Measurements from ENCODE around the gene TLR9.

Gene TLR9

DNA sequence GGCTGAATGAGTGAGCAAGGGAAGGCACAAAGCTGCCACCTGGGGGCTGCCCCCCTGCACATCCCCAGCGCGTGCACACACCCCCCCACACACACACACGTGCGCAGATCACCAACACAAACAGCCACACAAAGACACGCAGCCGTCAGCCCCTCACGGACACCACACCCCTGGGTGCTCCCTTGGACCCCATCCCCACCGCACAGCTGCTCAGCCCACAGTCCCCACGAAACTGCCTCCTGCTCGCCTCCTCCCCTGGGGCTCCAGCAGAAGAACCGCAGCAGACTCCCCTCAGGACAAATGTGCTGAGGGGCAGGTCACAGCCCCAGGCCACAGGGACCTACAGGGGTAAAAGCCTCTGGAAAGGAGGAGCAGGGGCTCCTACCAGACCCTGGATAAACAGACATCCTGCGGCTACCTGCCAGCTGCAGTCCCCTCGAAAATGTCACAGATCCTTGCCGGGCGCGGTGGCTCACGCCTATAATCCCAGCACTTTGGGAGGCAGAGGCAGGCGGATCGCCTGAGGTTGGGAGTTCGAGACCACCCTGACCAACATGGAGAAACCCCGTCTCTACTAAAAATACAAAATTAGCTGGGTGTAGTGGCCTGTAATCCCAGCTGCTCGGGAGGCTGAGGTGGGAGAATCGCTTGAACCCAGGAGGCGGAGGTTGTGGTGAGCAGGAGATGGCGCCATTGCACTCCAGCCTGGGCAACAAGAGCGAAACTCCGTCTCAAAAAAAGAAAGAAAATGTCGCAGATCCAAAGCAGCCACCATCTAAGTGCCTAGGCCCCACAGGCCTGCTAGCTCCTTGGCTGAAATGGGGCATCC, 7.0 kb upstream of the TLR9 start:
- DNase-seq = no peak

DNA sequence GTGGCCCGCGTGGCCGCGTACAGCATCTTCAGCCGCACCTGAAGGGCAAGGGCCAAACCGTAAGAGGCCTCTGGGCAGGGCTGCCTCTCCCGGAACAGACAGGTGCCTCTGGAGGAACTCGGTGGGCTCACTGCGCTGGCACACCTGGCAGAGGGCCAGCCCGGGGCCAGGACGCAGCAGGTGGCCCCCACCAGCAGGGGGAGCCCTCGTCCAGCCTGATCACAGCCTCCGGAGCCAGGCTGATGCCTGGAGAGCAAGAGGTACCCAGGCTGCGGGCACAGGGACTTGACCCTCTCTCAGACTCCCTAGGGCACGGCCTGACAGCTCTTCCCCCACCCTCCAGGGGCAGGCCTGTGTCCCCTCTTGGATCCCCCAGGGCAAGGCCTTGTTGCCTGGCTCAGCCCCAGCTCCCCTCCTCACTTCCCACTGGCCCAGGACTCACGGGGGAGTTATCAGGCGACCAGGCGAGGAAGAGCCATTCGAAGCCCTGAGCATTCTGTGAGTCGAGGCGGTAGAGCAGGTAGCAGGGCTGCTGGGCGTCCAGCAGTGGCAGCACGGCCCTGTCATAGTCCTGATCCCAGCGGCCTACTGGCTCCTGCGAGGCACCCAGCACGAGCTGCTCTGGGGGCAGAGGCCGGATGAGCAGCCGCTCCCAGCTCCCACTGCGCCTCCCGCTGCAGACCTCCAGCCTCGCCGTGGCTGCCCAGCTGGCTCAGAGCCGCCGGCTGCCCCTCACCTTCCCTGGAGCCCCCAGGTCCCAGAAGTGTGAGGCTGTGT, 6.2 kb upstream of the TLR9 start:
- DNase-seq = no peak

GRCh38 chr3:52230889-52231499, 5.5 kb upstream of the TLR9 start:
- no peak for DNase-seq

DNA sequence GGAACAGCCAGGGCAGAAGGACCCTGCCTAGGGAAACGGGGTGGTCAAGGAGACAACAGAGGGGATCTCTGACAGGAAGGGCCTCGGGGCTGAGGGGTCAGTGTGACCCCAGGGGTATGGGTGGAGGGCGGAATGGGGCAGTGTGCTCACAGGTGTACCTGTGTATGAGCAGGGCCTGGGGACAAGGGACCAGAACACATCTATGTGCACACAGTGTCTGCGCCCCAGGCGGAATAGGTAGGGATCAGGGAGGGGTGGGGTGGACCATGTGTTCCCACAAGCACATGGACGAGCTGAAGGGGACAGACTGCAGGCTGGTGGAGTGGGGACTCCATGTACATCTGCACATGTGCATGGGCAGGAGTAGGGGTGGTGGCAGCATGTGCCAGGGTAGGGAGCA, 5.0 kb upstream of the TLR9 start:
- DNase-seq = no peak

DNA sequence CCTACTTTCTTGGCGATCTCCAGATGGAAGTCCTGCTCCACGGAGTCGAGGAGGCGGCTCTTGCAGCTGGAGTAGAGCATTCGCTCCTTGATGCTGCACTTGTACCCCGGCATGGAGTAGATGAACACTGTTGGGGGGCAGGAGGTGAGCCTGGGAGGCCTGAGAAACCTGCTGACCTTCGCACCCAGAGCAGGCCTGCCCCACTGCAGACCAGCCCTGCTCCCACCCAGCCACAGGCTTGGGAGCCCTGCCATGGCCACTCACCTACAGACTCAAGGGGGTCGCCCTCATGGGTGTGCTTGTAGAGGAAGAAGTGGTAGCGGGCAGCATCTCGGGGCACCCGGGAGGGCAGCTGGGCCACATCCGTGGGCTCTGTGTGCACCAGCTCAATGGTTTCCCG, 4.2 kb upstream of the TLR9 start:
- DNase-seq = no peak

DNA sequence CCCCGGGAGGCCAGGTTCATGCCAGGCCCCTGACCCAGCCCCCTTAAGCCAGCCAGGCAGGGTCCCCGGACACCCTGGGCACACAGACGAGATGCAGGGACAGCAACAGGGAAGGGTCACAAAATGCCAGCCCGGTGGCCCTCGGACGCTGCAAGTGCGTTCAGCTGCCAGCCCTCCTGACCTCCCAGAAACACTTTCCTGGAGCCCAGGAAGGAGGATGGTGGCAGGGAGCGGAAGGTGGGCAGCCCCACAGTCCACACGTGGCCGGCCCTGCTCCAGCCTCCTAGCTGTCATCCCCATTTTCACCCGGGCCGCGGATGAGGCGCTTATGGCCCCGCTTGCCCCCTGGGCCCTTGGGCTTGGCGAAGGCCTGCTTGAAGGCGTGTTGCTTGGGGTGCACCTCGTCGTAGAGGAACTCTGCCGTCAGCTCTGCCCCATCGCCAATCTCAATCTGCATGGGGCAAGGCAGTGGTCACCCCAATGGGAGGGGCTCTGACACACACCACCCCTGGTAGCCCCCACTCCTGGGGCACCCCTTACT, 3.4 kb upstream of the TLR9 start:
- no peak for DNase-seq

DNA sequence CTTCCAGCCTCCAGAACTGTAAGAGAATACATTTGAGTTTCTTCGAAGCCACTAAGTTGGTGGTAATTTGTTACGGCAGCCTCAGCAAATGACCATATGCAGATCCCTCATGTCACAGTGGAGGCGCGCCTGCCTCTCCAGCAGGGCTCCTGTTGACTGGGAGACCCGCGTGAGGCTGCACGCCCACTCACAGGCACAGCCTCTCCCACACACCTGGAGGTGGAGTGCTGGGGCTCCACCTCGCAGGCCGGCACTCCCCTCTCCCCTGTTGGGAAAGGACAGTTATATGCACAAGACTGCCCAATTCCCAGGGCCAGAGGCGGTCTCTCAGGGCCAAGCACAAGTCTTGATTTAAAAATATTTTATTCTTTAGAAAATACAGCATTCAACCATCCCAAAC, 2.8 kb upstream of the TLR9 start:
- no peak for DNase-seq

- no peak for DNase-seq
Observed at GRCh38 chr3:52227766-52228165, 2.3 kb upstream of the TLR9 start.

DNA sequence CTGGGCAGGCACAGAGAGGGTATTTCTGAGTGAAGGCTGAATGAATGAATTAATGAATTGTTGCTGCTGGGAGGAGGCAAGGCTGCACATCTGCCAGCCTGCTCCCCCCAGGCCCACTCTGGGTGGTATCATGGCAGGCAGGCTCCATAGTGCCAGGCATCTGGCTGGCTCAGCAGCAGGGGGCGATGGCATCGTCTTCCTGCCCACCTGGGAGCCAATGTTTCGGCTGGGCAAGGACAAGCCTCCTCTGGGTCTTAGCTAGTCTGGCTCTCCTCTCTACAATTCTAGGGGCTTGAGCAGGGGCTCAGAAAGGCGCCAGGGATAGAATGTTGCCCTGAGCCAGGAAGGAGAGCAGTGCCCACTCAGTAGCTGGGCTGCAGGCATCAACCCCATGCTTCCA, 1.7 kb upstream of the TLR9 start:
- DNase-seq = no peak

- no peak for DNase-seq
Observed at GRCh38 chr3:52226229-52226817, 878 bp upstream of the TLR9 start.

GRCh38 chr3:52223449-52224408, 1.7 kb downstream of the TLR9 start:
- DNase-seq = no peak

GRCh38 chr3:52222319-52223221, 2.9 kb downstream of the TLR9 start:
- DNase-seq = no peak

DNA sequence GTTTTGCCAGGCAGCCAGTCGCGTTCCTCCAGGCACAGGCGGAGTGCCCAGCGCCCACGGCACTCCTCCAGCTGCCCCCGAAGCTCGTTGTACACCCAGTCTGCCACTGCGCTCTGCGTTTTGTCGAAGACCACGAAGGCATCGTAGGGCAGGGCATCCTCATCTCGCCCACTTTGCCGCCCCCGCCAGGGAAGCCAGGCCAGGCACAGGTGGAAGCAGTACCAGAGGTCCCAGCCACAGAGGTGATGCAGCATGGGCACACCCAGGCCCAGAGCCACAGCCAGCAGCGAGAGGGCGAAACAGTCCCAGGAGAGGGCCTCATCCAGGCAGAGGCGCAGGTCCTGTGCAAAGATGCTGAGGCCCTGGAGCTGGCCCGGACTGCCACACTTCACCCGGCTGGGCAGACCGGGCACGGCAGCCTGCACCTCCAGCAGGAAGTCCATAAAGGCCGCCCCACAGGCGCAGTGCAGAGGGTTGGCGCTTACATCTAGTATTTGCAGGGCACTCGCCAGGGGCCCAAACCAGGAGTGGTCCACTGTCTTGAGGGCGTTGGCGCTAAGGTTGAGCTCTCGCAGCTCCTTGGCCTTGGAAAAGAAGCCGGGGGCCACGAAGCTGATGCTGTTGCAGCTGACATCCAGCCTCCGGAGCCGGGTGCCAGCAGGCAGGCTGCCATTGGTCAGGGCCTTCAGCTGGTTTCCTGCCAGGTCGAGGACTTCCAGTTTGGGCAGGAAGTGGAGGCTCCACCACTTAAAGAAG, 3.7 kb downstream of the TLR9 start:
- no peak for DNase-seq

GRCh38 chr3:52221141-52221562, 4.3 kb downstream of the TLR9 start:
- no peak for DNase-seq

DNA sequence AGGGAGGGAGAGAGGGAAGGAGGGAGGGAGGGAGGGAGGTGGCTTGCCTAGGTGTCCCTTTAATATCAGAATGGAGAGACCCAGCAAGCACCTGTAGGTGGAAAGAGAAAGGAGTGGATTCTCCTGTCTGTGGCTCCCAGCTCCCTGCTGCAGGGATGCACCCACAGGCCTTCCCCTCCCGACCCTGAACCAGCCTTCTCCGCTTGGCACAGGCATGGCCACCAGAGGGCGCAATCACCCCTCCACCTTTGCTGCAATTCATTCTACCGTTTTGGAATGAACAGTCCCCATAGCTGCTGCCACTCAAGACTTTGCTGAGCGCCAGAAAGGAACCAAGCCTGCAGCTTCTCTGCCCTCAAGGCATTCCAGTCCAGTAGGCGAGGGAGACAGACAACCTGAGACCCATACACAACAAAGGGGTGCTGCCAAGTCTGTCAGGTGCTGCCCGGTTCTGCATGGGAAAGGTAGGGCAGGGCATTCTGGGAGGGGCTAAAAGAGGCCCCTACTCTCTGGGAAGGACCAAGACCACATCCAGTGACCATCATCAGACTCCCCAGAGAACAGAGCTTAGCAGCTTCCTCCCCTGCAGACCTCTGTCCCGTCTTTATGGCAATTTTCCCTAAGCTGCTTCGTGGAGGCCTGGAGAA, 4.9 kb downstream of the TLR9 start:
- no peak for DNase-seq

GRCh38 chr3:52218937-52219650, 6.4 kb downstream of the TLR9 start:
- DNase-seq = no peak

DNA sequence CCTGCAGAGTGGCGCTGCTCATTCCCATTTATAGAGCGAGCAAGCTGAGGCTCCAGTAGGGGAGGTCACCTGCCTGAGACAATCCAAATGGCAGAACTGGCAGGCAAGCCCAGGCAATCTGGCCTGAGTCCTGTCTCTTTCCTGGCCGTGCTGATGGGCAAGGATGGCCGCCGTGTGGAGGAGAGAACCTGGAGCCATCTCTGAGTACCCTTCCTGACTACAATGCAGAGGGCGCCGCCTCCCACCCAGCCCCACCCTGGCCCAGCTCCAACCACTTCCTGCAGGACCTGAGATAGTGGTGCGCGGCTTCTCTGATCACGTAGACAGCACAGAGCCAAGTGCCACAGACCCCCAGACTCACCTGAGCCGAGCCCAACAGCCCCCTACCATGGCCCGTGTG, 7.0 kb downstream of the TLR9 start:
- no peak for DNase-seq

DNA sequence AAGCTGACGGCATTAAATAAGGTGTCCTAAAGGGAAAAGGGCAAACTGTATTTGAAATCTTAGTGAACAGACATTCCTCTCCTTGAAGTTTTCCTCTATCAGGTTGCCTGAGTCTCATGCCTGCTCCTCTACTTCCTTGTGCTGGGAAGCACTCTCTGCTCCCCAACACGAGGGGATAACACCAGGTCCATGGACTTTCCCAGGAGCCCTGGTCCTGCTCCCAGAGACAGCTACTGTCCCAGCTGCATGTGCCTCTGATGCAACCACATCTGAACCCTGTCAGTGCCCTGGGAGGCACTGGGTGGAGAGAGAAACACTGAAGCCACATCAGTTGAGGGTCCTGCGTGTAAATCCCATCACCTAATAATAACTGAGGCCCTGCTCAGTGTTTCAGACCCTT, 7.4 kb downstream of the TLR9 start:
- DNase-seq = no peak

- no peak for DNase-seq
Observed at GRCh38 chr3:52217409-52217805, 8.0 kb downstream of the TLR9 start.

Data from NCI-H187 treated with DMSO at 0.1 percent for 48 hours (cell line).